Liver (tissue), 3 donors: ENCODE measurements around the gene ASXL1.

ENCODE experiments used
- CTCF ChIP-seq: fragments of 150-350 bp; IDR thresholded peaks from 2 replicates; pipeline ENCODE4 v1.5.1; 2017; ENCODE audit warnings: improper control_type of control experiment, low read depth, low read length; ENCODE audit not compliant: missing input control
- HNF4G ChIP-seq: IDR thresholded peaks from 2 replicates; pipeline ENCODE4 v1.6.1; 2016; ENCODE audit warnings: antibody characterized with exemption
- MAX ChIP-seq: IDR thresholded peaks from 2 replicates; pipeline ENCODE4 v1.6.1; 2016; ENCODE audit warnings: antibody characterized with exemption
- TAF1 ChIP-seq: conservative IDR thresholded peaks from 2 replicates; pipeline ENCODE4 v1.6.1; 2016; ENCODE audit warnings: antibody characterized with exemption, mild to moderate bottlenecking
- donor health status: healthy.
- donor health status: healthy.

- no peak for TF ChIP-seq CTCF
- no peak for TF ChIP-seq TAF1
- TF ChIP-seq MAX, result no peak
- TF ChIP-seq HNF4G, result no peak
These were observed 100.1 kb downstream of the ASXL1 start for GRCh38 chr20:32458061-32458836.
